ENCODE results near the gene CHEK2.
"Not testable (repeated sequence)": the region's sequence is repeated elsewhere in the genome, so short reads cannot be mapped to it uniquely, and the experiment has no call there.

The CHEK2 gene

GRCh38 chr22:28682966-28683365, 58.7 kb downstream of the CHEK2 start:
- DNase-seq, result not testable (repeated sequence)

DNA sequence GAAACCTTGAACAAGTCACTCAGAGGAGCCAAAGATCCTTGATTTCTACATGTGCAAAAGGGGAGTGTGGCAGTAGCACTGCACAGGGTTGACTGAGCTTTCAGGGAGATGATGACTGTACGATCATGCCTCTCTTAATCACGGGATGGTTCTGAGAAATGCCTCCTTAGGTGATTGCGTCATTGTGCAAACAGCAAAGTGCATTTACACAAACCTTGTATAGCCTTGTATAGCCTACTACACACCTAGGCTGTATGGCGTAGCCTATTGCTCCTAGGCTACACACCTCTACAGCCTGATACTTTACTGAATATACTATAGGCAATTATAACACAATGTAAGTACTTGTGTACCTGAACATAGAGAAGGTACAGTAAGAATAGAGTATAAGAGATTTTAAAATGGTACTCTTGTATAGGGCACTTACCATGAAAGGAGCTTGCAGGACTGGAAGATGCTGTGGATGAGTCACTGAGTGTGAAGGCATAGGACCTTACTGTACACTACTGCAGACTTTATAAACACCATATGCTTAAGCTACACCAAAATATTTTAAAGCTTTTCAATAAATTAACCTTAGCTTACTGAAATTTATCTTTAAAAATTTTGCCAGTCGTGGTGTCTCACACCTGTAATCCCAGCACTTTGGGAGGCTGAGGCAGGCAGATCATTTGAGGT, 60.7 kb downstream of the CHEK2 start:
- DNase-seq, result not testable (repeated sequence)

DNA sequence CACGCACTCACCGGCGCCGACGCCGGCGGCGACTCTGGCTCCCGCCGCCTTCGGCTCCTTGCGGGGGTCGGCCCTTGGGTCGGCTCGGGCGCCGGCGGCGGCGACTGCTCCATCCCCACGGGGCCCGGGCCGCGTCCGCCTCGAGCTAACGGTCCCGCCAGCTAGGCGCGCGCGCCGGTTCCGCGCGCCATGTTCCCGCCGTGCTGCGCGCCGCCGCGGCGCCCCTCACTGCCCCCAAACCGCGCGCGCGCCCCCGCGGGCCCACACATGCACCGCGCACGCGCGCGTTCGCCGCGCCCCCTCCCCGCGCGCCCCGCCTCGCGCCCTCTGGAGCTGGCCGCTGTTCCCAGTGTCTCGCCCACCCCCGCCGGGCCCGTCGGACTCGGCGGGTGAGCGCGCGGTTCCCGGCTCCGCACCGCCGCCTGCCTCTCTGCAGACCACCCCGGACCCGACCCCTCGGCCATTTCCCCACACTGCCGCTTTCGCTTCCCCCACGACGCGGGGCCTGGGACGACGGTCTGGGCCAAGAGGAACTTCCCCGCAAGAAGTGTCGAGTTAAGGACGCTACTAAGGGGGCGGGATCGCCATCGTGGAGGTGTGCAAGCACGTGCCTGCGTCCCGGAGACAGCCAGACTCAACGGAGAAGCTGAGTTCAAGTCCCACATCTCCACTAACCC, 61.9 kb downstream of the CHEK2 start, which contains the start of gene TTC28:
Gene TTC28 (minus strand): TSS at position 230 of the 677 bp plus-strand sequence. CDS start 117 bp downstream, at position 113.
- peak; percentile 67 for DNase-seq

DNA sequence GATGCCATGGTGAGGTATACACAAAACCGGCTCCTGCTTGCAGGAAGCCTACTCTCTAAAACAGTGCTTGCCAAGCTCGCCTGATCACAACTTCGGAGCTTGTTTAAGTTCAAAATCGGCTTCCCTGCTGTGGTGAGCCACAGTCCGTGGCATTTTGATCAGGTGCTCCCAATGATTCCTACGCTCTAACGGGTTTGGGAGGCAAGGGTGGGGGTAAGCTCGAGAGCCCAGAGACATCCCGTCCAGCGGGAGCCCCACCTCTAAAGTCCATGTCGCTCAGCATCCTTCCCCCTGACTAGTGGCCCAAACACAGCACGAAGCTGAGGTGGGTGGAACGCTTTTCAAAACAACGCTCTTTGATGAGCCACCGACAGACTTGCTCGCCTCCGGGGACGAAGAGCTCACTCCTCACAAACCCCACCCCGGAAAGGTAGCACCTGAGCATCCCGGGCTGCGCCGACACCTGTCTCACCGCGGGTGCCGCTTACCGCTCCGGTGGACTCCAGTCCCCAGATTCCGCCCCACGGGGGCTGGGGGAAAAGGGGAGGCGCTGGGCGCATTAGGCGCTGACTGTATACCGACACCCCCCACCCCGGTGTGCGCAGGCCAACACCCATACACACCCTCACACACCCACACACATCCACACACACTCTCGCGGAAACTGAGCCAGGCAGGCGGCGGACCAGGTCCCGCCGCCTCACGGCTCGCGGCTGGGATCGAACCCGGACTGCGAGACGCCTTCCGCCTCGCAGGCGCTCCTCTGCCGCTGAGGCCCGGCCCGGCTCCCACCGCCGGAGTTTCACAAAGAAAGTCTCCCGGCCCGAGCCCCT, 62.6 kb downstream of the CHEK2 start:
- DNase-seq, result peak; percentile 54

DNA sequence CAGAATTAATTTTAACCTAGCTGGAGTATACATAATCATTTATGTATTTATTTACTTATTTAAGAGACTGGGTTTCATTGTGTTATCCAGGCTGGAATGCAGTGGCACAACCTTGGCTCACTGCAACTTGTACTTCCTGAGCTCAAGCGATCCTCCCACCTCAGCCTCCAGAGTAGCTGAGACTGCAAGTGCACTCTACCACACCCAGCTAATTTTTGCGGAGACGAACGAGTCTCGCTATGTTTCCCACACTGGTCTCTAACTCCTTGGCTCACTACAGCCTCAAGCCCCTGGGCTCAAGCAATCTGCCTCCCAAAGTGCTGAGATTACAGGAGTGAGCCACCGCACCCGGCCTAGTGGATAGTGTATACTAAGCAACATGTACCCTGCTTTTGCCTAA, 63.5 kb downstream of the CHEK2 start:
- not testable (repeated sequence) for DNase-seq

- DNase-seq, result no peak
Observed at GRCh38 chr22:28674121-28674563, 67.5 kb downstream of the CHEK2 start.

DNA sequence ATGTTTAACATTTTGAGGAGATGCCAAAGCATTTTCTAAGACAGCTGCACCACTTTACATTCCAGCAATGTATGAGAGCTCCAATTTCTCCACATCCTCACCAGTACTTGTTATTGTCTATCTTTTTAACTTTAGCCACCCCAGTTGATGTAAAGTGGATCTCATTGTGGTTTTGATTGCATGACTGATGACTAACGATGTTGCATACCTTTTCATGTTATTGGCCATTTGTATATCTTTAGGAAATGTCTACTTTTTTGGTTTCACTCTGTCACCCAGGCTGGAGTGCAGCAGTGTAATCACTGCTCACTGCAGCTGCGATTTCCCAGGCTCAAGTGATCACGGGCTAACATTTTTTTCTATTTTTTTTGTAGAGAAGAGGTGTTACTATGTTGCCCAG, 70.9 kb downstream of the CHEK2 start:
- DNase-seq, result no peak

GRCh38 chr22:28670161-28670560, 71.5 kb downstream of the CHEK2 start:
- no peak for DNase-seq

DNA sequence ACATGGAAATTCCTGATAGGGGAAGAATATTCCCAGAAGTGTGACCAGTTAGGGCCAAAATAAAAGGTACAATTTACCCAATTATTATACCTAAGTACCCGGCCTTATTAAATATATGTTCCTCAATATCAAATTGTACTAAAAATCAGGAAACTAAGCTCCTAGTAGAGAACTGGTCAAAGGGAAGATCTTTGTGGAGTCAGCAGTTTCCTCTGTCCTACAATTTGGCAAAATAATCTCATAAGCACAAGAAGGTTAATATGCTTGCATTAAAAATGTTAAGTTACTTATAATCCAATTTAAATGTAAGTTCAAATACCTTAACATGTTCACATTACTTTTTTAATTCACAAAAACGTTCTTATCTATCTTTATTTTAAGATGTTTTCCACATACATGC, 72.2 kb downstream of the CHEK2 start:
- DNase-seq, result no peak

- DNase-seq, result not testable (repeated sequence)
Observed at GRCh38 chr22:28663569-28663942, 78.1 kb downstream of the CHEK2 start.

DNA sequence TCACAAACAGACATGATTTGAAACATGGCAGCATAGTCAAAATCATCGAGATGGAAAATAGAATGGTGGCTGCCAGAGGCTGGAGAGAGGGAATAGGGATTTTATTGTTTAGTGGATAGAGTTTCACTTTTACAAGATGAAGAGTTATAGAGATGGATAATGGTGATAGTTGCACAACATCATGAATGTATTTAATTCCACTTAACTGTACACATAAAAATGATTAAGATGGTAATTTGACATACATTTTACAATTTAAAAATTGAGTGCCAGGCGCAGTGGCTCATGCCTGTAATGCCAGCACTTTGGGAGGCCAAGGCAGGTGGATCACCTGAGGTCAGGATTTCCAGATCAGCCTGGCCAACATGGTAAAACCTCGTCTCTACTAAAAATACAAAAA, 83.2 kb downstream of the CHEK2 start:
- no peak for DNase-seq

GRCh38 chr22:28656181-28656580, 85.4 kb downstream of the CHEK2 start:
- no peak for DNase-seq

GRCh38 chr22:28650463-28650862, 91.2 kb downstream of the CHEK2 start:
- DNase-seq, result no peak

DNA sequence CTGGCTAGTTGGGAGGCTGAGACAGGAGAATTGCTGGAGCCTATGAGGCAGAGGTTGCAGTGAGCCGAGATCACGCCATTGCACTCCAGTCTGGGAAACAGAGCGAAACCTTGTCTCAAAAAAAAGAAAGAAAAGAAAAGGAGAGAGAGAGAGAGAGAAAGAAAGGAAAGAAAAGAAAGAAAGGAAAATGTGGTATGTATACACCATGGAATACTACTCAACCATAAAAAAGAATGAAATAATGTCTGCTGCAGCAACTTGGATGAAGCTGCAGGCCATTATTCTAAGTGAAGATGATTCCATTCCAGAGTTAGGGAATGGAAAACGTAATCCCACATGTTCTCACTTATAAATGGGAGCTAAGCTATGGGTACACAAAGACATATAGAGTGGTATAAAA, 92.8 kb downstream of the CHEK2 start:
- no peak for DNase-seq

GRCh38 chr22:28647216-28647615, 94.4 kb downstream of the CHEK2 start:
- no peak for DNase-seq

- no peak for DNase-seq
Observed at GRCh38 chr22:28639321-28639720, 102.3 kb downstream of the CHEK2 start.
